GM21447 (cell line): ENCODE results near the gene RNF32.
"Not testable (repeated sequence)": the region's sequence is repeated elsewhere in the genome, so short reads cannot be mapped to it uniquely, and the experiment has no call there.

Source experiments
- ATAC-seq: cut with Tn5 transposase; IDR thresholded peaks from one replicate; pipeline ENCODE4 v1.9.1; 2021; ENCODE audit not compliant: unreplicated experiment

Gene RNF32

DNA sequence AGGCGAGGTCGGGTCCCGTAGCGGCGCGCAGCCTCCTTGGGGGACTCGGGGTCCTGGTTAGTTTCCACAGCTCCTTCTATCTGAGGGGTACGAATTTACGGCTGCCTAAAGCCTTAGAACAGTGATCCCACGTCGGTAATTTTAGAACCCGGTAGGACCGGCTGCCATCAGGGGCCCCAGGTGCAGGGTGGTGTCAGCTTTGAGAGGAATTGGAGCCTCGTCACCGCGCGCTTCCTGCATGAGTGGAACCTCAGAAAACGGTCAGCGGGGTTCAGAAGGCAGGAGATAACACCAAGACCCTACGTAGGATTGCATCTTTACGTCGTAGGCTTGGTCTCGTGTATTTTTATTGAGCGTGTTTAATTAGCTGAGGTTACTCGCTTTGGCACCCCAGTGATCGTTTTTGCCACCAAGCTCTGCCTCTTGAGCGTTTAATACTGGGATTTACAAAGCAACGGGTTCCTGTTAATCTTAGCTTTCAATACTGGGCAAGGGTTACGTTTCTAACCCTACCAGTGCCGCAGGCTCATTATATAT, 443 bp downstream of the RNF32 start:
- ATAC-seq, result peak; percentile 59

DNA sequence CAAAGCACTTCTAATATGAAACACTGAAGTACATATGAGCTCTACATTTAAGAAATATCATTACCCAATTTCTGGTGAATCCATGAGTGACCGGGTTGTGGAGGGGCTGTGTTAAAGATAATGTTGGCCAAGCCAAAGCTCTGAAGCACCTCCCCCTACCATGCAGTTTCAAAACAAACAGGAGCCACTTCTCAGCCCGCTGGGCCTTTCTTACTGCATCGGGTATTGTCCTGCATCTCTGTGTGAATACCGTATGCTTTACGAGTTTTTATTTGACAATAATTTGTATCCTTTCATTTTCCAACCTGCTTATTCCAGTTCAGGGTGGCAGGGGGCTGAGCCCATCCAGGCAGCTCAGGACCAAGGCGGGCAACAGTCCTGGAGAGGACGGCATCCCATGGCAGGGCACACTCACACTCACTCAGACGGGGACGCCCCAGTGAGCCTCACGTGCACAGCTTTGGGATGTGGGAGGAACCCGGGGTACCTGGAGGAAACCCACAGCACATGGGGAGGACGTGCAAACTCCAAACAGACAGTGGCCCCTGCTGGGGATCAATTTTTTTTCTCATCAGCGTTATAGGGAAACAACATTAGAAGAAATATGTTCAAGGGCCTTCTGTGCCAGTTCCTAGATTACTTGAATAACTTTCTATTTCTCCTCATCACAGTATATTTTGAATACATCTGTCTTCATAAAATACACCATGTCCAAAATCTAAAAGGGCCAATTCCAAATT, 1.9 kb downstream of the RNF32 start:
- no peak for ATAC-seq

DNA sequence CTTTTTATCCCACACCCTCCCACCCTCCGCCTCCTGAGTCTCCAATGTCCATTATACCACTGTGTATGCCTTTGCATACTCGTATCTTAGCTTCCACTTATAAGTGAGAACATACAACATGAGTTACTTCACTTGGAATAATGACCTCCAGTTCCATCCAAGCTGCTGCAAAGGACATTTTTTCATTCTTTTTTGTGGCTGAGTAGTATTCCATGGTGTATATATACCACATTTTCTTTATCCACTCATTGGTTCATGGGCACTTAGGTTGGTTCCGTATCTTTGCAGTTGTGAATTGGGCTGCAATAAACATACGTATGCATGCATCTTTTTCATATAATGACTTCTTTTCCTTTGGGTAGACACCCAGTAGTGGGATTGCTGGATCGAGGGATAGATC, 6.8 kb downstream of the RNF32 start:
- not testable (repeated sequence) for ATAC-seq

DNA sequence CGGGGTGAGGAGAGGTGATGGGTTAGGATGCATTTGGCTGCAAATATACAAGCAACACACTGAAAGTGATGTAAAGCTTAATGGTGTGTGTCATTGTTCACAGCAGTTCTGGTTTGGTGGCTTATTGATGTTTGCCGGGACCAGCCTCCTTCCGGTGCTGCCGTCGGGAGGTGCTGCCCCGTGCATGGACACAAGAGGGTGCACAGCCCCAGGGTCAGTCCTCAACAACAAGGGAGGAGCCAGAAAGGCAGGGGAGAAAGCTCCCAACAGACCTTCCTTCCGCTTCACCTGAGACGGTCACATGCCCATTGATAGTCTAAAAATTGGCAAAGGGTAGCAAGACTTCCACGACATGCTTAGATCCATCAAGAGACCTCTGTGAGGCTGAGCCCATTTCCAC, 9.5 kb downstream of the RNF32 start:
- ATAC-seq, result no peak

DNA sequence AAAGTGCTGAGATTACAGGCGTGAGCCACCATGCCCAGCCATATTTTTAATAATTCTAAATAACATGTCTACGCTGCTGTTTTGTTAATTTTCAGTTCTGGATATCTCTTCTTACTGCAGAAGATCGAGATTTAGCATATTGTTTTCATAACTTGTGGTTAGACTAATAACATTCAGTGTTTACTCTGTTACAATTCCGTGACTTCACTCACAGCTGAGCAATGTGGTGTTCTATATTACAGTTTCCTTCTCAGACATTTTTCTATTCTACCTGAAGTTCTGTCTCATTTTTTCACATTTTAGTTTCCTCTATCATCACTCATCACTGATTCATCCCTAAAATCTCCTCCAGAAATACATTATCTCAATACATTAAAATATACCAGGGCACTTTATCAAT, 10.9 kb downstream of the RNF32 start:
- no peak for ATAC-seq

DNA sequence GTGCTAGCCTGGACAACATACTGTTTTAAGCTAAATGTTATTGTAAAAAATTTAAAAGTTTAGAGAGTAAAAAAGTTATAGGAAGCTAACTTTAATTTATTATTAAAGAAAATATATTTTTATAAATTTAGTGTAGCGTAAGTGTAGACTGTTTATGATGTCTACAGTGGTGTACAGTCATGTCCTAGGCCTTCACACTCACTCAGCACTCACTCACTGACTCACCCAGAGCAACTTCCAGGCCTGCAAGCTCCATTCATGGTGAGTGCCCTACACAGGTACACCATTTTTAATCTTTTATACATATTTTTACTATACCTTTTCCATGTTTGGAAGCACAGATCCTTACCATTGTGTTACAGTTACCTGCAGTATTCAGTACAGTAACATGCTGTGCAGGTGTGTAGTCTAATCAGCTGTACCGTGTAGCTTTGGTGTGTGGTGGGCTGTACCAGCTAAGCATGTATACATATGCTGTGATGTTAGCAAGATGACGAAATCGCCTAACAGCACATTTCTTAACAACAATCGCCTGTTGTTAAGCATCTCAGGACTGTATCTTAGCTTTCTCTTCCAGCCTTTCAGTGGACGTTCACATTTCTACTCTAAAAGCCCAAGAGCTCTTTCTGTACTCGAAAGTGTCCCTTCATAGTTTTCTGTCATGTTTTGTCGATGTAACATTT, 12.5 kb downstream of the RNF32 start:
- ATAC-seq, result no peak

DNA sequence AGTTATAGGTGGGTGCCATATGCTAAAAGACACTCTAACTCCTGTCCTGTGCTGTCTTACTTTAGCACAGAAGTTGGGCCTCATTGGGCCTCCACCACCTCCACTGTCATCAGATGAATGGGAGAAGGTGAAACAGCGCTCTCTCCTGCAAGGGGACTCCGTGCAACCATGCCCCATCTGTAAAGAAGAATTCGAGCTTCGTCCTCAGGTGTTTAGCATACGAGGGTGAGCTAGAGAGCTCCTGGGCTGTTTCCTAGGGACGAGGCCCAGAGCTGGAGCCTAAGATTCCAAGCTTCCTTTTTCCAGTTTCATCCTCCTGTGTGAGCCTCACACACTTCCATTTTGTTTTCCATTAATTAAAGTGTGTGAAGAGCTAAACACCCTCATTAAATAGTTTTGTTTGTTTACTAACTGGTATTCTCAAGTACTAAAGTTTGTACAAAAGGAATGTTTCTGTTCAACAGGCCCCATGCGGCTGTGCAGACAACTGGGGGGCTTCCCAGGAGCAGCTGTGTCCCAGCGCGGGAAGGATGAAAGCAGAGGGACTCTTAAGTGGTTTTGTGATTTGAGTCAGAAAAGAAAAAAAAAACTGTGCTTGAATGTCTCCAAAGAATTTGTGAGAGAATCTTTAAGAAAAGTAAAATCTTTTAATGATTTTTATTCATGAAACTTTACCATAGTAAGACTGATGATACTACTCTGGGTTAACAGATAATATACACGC, 14.1 kb downstream of the RNF32 start:
- no peak for ATAC-seq

DNA sequence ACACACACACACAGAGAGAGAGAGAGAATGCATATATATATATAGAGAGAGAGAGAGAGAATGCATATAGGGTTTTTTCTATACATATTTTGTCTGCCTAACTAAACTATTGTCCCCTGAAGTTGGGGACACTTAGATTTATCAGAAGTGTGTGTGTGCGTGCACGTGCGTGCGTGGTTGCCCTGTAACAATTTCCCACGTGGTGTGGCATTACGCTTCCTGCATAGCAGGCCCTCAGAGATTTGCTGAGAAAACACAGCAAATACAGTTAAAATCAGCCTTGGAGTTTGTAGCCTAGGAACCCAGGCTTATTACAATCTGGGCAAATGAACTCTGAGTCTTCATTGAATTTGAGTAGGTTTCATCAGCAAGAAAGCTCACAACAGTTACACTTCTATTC, 14.7 kb downstream of the RNF32 start:
- no peak for ATAC-seq

GRCh38 chr7:156655983-156656382, 15.4 kb downstream of the RNF32 start:
- no peak for ATAC-seq

DNA sequence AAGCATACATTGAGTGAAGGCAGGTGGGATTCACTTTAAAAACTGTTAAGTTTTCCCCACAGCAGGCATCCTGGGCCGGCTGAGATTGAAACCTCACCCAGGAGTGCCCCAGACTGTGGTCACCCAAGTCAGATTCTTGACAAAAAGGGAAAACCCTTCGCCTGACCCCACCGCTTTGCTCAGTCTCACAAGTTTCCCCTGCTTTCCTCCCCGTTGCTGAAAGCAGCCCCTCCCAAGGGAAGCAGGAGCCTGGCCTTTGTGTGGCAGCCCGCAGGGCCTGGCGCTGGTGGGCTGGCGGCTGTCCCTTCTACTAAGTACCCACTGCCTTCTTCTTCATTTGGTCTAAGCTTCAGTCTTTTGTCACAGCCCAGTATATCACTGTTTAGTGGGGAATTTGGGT, 16.0 kb downstream of the RNF32 start:
- ATAC-seq, result peak; percentile 71

- ATAC-seq, result no peak
Observed at GRCh38 chr7:156657681-156658080, 17.1 kb downstream of the RNF32 start.

DNA sequence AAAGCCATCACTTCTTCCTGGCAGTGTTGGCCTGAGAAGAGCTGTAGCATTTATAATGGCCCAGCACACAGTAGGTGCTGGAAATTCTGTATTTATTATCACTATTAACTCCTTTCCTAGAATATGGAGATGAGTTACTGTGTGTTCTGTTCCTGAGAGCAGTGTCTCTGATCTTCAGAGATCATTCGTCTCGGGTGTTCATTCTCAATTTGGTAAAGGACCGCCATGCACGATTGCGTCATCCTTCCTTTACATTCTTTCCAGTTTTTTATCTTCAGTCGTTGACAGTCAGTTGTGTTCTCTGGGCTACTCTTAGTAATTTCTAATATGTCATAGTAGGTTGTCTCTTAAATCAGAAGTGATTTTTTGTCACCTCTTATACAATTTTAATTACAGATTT, 18.6 kb downstream of the RNF32 start:
- no peak for ATAC-seq

- ATAC-seq, result no peak
Observed at GRCh38 chr7:156659961-156660360, 19.4 kb downstream of the RNF32 start.

- ATAC-seq, result no peak
Observed at GRCh38 chr7:156661637-156662036, 21.1 kb downstream of the RNF32 start.

DNA sequence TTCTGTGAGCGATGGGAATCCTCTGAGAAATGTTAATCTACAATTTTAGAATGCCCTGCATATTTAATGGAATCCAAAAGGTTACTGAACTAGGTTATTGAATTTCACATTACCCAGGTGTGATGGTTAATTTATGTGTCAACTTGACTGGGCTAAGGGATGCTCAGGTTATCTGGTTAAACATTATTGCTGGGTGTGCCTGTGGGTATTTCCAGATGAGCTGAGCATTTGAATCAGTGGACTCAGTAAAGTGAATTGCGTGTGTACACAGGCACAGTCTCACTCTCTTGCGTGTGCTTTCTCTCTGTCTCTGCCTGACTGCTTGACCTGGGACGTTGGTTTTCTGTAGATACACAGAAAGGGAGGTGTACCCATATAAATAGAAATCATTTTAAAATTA, 21.7 kb downstream of the RNF32 start:
- ATAC-seq, result no peak

DNA sequence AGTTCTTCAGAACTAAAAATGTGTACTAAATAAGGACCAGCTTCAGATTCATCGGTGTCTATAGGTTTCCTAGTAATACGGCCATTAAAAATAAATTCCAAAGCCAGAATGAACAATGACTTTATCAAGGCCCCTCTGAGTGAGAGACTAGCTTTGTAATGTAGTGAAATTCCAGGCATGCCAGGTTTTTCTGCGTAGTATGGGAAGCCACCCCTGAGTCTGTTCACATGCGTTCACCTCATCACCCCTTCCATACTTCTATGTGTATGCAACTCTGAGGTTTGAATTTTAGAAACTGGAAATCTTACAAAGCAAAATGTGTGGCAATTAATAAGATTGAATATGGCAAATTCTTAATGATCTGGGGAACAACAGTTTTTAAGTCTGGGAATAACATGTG, 24.5 kb downstream of the RNF32 start:
- no peak for ATAC-seq

GRCh38 chr7:156666368-156667109, 26.0 kb downstream of the RNF32 start:
- no peak for ATAC-seq

DNA sequence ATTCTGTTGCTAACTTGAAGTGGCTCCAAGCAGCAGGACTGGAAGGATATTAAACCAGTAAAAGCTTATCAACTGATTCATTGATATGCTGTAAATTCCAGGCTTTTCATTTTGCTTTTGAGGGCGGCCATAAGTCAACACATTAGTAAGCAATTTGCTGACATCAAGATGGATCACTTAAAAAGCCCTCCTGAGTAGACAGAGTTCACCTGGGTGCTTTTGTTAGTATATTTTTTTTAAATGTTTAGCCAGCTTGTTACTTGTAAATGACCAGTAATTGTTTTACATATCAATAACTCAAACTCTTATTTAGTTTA, 26.5 kb downstream of the RNF32 start:
- no peak for ATAC-seq

GRCh38 chr7:156668130-156668741, 27.7 kb downstream of the RNF32 start:
- no peak for ATAC-seq

GRCh38 chr7:156669035-156669828, 28.7 kb downstream of the RNF32 start:
- no peak for ATAC-seq
